ENCODE measurements around the gene GMPR.

GRCh38 chr6:16264785-16265184 lies 26.4 kb downstream of the GMPR start:
- TF ChIP-seq, protein P1, sequence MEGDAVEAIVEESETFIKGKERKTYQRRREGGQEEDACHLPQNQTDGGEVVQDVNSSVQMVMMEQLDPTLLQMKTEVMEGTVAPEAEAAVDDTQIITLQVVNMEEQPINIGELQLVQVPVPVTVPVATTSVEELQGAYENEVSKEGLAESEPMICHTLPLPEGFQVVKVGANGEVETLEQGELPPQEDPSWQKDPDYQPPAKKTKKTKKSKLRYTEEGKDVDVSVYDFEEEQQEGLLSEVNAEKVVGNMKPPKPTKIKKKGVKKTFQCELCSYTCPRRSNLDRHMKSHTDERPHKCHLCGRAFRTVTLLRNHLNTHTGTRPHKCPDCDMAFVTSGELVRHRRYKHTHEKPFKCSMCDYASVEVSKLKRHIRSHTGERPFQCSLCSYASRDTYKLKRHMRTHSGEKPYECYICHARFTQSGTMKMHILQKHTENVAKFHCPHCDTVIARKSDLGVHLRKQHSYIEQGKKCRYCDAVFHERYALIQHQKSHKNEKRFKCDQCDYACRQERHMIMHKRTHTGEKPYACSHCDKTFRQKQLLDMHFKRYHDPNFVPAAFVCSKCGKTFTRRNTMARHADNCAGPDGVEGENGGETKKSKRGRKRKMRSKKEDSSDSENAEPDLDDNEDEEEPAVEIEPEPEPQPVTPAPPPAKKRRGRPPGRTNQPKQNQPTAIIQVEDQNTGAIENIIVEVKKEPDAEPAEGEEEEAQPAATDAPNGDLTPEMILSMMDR (IDR thresholded peaks at IDR 0.05) = no peak
- TF ChIP-seq POLR2A (IDR thresholded peaks at IDR 0.05) (no peak), POLR2AphosphoS5 (IDR thresholded peaks at IDR 0.05) (no peak)
